ENCODE data around the gene MCHR2.

MCHR2 gene

DNA sequence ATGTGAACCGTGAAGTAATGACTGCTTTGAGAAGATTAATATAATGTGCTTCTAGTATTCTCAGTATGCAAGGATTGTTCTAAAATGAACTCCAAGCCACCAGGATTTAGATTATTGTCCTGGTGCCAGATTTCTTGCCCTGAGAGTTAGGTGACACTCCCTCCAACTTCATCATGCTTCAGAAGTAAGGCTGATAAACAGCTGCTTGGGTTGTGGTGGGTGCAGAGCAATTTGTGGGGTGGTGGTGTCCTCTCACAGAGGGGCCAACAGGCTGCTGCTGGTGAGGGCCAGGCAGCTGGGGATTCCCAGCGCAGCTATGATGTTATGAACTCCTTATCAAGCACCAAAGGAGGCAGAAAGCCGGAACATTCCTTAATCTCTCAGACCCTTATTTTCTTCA is 114.6 kb downstream of the MCHR2 start:
- no peak for TF ChIP-seq NFIC (IDR thresholded peaks at IDR 0.05)
- no peak for TF ChIP-seq TEAD4 (IDR thresholded peaks at IDR 0.05)
- TF ChIP-seq ZBTB7A (IDR thresholded peaks at IDR 0.05; ENCODE audit: low read depth), result no peak
- TF ChIP-seq, protein P1, sequence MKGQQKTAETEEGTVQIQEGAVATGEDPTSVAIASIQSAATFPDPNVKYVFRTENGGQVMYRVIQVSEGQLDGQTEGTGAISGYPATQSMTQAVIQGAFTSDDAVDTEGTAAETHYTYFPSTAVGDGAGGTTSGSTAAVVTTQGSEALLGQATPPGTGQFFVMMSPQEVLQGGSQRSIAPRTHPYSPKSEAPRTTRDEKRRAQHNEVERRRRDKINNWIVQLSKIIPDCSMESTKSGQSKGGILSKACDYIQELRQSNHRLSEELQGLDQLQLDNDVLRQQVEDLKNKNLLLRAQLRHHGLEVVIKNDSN (IDR thresholded peaks at IDR 0.05), result no peak
- TF ChIP-seq, protein P2, sequence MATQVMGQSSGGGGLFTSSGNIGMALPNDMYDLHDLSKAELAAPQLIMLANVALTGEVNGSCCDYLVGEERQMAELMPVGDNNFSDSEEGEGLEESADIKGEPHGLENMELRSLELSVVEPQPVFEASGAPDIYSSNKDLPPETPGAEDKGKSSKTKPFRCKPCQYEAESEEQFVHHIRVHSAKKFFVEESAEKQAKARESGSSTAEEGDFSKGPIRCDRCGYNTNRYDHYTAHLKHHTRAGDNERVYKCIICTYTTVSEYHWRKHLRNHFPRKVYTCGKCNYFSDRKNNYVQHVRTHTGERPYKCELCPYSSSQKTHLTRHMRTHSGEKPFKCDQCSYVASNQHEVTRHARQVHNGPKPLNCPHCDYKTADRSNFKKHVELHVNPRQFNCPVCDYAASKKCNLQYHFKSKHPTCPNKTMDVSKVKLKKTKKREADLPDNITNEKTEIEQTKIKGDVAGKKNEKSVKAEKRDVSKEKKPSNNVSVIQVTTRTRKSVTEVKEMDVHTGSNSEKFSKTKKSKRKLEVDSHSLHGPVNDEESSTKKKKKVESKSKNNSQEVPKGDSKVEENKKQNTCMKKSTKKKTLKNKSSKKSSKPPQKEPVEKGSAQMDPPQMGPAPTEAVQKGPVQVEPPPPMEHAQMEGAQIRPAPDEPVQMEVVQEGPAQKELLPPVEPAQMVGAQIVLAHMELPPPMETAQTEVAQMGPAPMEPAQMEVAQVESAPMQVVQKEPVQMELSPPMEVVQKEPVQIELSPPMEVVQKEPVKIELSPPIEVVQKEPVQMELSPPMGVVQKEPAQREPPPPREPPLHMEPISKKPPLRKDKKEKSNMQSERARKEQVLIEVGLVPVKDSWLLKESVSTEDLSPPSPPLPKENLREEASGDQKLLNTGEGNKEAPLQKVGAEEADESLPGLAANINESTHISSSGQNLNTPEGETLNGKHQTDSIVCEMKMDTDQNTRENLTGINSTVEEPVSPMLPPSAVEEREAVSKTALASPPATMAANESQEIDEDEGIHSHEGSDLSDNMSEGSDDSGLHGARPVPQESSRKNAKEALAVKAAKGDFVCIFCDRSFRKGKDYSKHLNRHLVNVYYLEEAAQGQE (IDR thresholded peaks at IDR 0.05; ENCODE audit: low read depth), result no peak
- TF ChIP-seq YY1 (IDR thresholded peaks at IDR 0.05; ENCODE audit: low read depth), result no peak
- no peak for TF ChIP-seq CREB1 (IDR thresholded peaks at IDR 0.05; ENCODE audit: low read depth)
- TF ChIP-seq EP300 (IDR thresholded peaks at IDR 0.05; ENCODE audit: borderline replicate concordance), result no peak
- TF ChIP-seq CEBPB (IDR thresholded peaks at IDR 0.05), result no peak
- no peak for TF ChIP-seq EGR1 (IDR thresholded peaks at IDR 0.05)
- TF ChIP-seq, protein P3, sequence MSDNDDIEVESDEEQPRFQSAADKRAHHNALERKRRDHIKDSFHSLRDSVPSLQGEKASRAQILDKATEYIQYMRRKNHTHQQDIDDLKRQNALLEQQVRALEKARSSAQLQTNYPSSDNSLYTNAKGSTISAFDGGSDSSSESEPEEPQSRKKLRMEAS (IDR thresholded peaks at IDR 0.05), result no peak
- no peak for TF ChIP-seq FOXM1 (IDR thresholded peaks at IDR 0.05; ENCODE audit: borderline replicate concordance, low read depth)
- TF ChIP-seq TAF1 (IDR thresholded peaks at IDR 0.05; ENCODE audit: low read depth), result no peak
- no peak for TF ChIP-seq RAD21 (IDR thresholded peaks at IDR 0.05; ENCODE audit: low read depth)
- no peak for TF ChIP-seq TCF12 (IDR thresholded peaks at IDR 0.05; ENCODE audit: low read depth)

DNA sequence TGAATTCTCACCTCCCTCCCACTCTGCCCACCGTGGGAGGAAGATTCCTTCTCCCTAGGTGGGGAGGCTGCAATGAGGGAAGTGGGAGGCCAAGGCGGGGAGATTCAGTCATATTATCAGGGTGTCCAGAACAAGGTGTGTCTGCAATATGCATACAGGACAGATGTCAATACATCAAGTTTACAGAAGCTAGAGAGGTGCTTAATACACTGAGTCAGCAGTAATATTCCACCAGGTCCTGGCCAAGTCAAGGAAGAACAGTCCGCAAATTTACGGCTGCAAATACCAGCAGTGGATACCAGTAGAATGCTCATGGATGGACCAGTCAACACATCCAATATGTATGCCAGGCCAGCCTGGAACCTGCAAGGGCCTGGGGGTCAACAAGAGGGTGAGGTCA is 119.0 kb downstream of the MCHR2 start:
- TF ChIP-seq TEAD4 (IDR thresholded peaks at IDR 0.05) (no peak), CEBPB (IDR thresholded peaks at IDR 0.05) (no peak)
- TF ChIP-seq, protein P2 (IDR thresholded peaks at IDR 0.05; ENCODE audit: low read depth), result no peak

DNA sequence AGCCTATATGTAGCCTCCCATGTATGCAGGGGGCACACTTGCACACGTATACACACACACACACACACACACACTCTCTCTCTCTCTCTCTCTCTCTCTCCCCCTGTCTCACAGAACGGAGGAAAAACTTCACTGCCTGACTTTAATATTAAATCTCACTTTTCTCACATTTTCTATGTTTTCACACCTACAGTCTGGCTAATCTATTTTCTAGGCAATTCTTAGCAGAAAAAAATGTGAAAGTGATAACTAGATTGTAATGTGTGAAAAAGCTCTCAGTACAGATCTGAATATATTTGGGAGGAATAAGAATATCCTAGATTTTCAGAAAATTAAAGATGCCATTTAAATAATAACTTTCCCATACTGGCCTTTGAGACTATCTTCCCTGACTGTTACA is 120.9 kb downstream of the MCHR2 start:
- TF ChIP-seq CREB1 (IDR thresholded peaks at IDR 0.05; ENCODE audit: low read depth), result no peak
- no peak for TF ChIP-seq TCF12 (IDR thresholded peaks at IDR 0.05; ENCODE audit: low read depth)
- no peak for TF ChIP-seq TEAD4 (IDR thresholded peaks at IDR 0.05)
- TF ChIP-seq, protein P2 (IDR thresholded peaks at IDR 0.05; ENCODE audit: low read depth), result no peak
- TF ChIP-seq TAF1 (IDR thresholded peaks at IDR 0.05; ENCODE audit: low read depth), result no peak
- TF ChIP-seq CEBPB (IDR thresholded peaks at IDR 0.05), result no peak
- no peak for TF ChIP-seq FOXM1 (IDR thresholded peaks at IDR 0.05; ENCODE audit: borderline replicate concordance, low read depth)
- no peak for TF ChIP-seq EGR1 (IDR thresholded peaks at IDR 0.05)
- TF ChIP-seq RAD21 (IDR thresholded peaks at IDR 0.05; ENCODE audit: low read depth), result no peak
- TF ChIP-seq ZBTB7A (IDR thresholded peaks at IDR 0.05; ENCODE audit: low read depth), result no peak
- TF ChIP-seq, protein P1 (IDR thresholded peaks at IDR 0.05), result no peak
- no peak for TF ChIP-seq EP300 (IDR thresholded peaks at IDR 0.05; ENCODE audit: borderline replicate concordance)
- TF ChIP-seq, protein P3 (IDR thresholded peaks at IDR 0.05), result no peak
- no peak for TF ChIP-seq YY1 (IDR thresholded peaks at IDR 0.05; ENCODE audit: low read depth)
- no peak for TF ChIP-seq NFIC (IDR thresholded peaks at IDR 0.05)

DNA sequence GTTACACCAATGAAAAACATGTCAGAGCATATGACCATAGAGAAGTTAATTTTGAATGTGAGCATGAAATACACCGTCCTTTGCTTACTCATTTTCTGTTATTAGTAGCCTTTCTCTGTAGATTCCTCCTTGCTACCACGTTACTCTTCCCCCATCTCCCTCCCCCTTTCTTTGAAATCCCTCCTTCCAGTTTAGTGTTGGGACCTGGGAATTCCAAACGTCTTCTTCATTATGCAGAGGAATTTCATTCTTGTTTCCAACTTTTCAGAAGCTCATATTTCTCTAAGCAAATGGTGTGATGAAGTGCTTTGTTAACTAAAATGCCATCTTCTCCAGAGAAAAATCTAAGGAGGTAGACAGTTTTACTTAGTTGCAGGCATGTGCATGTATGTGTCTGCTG is 122.4 kb downstream of the MCHR2 start:
- TF ChIP-seq NFIC (IDR thresholded peaks at IDR 0.05), result no peak
- TF ChIP-seq, protein P3 (IDR thresholded peaks at IDR 0.05), result no peak
